Cardiac muscle cell (in vitro differentiated cells and primary cell): ENCODE data around the gene MAML3. TPM values are rescaled to one million over a fixed set of nuclear protein-coding genes. Genes with fewer than 3 reads are reported as not detected.

Source experiments
- DNase-seq, 2 donors: peaks; one replicate each; pipeline versions ENCODE4 v3.0.0 to v3.0.0-alpha.2; 2010 to 2017; ENCODE audit warnings: low read depth in 1 of 2, low spot score in 1 of 2
- H3K27ac ChIP-seq: fragments of 200-600 bp; sonication (generic); 2 replicates; pipeline ENCODE4 v1.5.1; 2016
- H3K27me3 ChIP-seq: fragments of 200-600 bp; sonication (generic); 2 replicates; pipeline ENCODE4 v1.6.0; 2016; ENCODE audit warnings: control low read depth
- H3K36me3 ChIP-seq: fragments of 200-600 bp; sonication (generic); 2 replicates; pipeline ENCODE4 v1.5.1; 2016; ENCODE audit warnings: control low read depth
- H3K4me1 ChIP-seq: fragments of 200-600 bp; sonication (generic); 2 replicates; pipeline ENCODE4 v1.8.1; 2017; ENCODE audit warnings: low read depth, mild to moderate bottlenecking, mixed run types
- H3K4me3 ChIP-seq: fragments of 200-600 bp; sonication (generic); 2 replicates; pipeline ENCODE4 v1.5.1; 2016; ENCODE audit warnings: mild to moderate bottlenecking
- H3K9me3 ChIP-seq: fragments of 200-600 bp; sonication (generic); 2 replicates; pipeline ENCODE4 v1.5.1; 2017; ENCODE audit warnings: low read depth, mild to moderate bottlenecking, control low read depth
- polyA plus RNA-seq: library from polyadenylated mRNA; unstranded; fragments of >200 nt; fragmentation: Nextera tagmentation; extraction: Ambion mirVana; gene quantifications from 2 replicates; pipeline ENCODE4 v1.2.1, GENCODE V29; 2016
- total RNA-seq: library from RNA; depleted of rRNA; stranded (reverse); fragments of >200 nt; gene quantifications from 2 replicates; pipeline ENCODE4 v1.2.3, GENCODE V29; 2016
- TF ChIP-seq, protein P1 (sequence below): IDR thresholded peaks from 2 replicates; pipeline ENCODE4 v1.5.1; 2012; ENCODE audit warnings: low read depth, mild to moderate bottlenecking, low read length

MAML3 gene
- total and polyA plus RNA-seq, 2 experiments from 2014 or later = 7.8 to 22.8 TPM

DNA sequence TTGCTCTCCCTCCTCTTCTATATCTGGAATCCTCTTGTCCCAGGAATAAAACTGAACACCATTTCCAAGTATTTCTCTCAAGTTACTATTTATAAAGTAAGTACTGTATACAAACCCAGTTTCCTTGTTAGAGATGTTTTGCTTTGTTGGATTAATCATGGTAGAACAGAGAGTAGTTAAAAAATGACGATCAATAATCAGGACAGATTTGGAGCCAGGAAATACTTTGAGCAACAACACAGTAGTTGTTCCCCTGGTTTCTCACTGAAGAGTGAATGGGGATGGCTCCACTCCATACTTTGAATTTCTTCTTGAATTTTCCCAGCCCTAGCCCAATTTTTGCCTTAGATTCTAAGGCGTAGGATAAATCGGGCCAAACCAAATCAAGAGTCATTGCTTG lies 467.0 kb downstream of the MAML3 start:
- peaks cover 42% of the 10 kb centered on the region for H3K4me1 ChIP-seq
- H3K9me3 ChIP-seq = no peaks in the 10 kb centered on the region
- no peak overlapping the region for H3K4me3 ChIP-seq
- H3K27ac ChIP-seq = peak overlapping the region; percentile 72
- no peak for DNase-seq
- TF ChIP-seq, protein P1, sequence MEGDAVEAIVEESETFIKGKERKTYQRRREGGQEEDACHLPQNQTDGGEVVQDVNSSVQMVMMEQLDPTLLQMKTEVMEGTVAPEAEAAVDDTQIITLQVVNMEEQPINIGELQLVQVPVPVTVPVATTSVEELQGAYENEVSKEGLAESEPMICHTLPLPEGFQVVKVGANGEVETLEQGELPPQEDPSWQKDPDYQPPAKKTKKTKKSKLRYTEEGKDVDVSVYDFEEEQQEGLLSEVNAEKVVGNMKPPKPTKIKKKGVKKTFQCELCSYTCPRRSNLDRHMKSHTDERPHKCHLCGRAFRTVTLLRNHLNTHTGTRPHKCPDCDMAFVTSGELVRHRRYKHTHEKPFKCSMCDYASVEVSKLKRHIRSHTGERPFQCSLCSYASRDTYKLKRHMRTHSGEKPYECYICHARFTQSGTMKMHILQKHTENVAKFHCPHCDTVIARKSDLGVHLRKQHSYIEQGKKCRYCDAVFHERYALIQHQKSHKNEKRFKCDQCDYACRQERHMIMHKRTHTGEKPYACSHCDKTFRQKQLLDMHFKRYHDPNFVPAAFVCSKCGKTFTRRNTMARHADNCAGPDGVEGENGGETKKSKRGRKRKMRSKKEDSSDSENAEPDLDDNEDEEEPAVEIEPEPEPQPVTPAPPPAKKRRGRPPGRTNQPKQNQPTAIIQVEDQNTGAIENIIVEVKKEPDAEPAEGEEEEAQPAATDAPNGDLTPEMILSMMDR = no peak
- H3K36me3 ChIP-seq = no peaks in the 10 kb centered on the region
- no peaks in the 10 kb centered on the region for H3K27me3 ChIP-seq

DNA sequence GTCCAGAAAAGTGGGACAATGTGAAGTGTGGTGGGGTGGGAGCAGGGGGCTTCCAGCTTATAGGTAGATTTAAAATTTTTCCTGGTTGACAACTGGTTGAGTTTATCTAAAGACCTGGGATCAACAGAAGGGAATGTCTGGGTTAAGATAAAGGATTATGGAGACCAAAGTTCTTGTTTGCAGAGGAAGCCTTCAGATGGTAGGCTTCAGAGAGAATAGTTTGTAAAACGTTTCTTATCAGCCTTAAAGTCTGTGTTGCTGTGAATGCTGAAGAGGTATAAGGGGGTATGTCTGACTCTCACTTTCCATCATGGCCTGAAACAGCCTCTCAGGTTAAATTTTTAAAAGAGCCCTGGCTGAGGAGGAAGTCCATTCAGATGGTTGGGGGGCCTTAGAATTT lies 467.9 kb downstream of the MAML3 start:
- Histone ChIP-seq H3K4me3 (no peak overlapping the region), H3K27me3 (no peaks in the 10 kb centered on the region)
- TF ChIP-seq, protein P1 = no peak

DNA sequence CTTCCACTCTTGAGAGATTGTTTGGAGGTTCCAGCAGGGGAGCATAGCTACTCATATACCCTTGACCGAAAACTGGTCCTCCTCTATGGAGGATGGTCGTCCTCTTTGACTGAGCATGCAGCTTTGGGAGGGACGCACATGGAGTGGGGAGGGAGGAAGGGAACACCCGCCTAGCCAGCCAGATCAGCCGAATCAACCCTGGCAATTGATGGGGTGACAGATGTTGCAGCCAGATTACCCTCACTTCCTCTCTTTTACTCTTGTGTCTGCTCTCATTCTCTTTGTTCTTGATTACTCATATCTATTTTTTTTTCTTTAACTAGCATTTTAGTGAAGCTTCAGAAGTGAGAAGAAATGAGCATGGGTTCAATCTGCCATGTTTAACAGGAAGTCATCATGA lies 468.8 kb downstream of the MAML3 start:
- TF ChIP-seq, protein P1 = no peak
- Histone ChIP-seq H3K9me3 (no peaks in the 10 kb centered on the region), H3K4me3 (no peak overlapping the region), H3K36me3 (no peaks in the 10 kb centered on the region), H3K27me3 (no peaks in the 10 kb centered on the region), H3K27ac (no peak overlapping the region), H3K4me1 (peaks cover 33% of the 10 kb centered on the region)
- no peak for DNase-seq

More for the DNA sequence above, 467.9 kb downstream of the MAML3 start:
- peaks cover 38% of the 10 kb centered on the region for H3K4me1 ChIP-seq
- DNase-seq = no peak
- peak overlapping the region; percentile 72 for H3K27ac ChIP-seq
- no peaks in the 10 kb centered on the region for H3K9me3 ChIP-seq
- no peaks in the 10 kb centered on the region for H3K36me3 ChIP-seq

DNA sequence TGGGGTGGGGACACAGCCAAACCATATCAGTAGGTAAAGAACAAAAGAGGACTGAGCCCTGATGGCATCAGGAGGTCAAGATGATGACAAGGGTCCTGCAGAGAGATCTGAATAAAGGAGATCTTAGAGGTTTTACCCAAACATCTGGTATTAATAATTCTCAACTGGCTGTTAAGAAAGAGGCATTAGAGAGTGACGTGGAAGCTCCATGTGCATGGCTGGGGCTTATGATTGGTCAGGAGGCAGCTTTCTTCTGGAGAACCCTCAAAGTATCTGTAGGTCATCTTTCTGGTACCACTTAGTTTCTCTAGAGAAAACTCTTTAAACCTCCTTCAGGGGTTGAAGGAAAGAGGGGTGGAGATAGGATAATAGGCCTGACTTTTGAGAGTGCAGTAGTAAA lies 469.6 kb downstream of the MAML3 start:
- Histone ChIP-seq H3K27me3 (no peaks in the 10 kb centered on the region), H3K4me3 (no peak overlapping the region), H3K27ac (no peak overlapping the region), H3K4me1 (peaks cover 33% of the 10 kb centered on the region), H3K36me3 (peaks cover 5% of the 10 kb centered on the region), H3K9me3 (no peaks in the 10 kb centered on the region)
- DNase-seq = no peak
- TF ChIP-seq, protein P1 = no peak

DNA sequence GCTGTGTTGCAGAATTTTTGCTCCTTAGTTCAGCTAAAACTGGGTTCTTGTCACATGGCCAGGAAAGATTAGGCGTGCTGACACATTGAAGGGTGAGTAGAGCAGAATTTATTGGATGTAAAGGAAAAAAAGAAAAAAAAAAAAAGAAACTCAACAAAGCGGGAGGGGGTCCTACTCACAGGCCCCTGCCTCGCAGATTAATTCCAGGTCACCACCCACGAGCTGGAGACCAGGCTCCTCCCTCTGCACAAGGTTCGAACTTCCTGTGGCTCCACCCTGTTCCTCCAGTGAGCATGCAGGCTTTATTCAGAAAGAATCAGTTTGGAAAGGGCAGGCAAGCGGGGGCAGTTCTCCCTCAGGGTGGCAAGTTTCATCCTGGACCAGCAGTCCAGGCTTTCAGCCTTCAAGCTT lies 471.2 kb downstream of the MAML3 start:
- H3K9me3 ChIP-seq = no peaks in the 10 kb centered on the region
- H3K4me1 ChIP-seq = peaks cover 28% of the 10 kb centered on the region
- peak in 1 of 2 donors; percentile 62 for DNase-seq
- H3K36me3 ChIP-seq = peaks cover 15% of the 10 kb centered on the region
- no peaks in the 10 kb centered on the region for H3K27me3 ChIP-seq
- H3K4me3 ChIP-seq = no peak overlapping the region
- H3K27ac ChIP-seq = peak overlapping the region; percentile 62
- TF ChIP-seq, protein P1 = no peak

DNA sequence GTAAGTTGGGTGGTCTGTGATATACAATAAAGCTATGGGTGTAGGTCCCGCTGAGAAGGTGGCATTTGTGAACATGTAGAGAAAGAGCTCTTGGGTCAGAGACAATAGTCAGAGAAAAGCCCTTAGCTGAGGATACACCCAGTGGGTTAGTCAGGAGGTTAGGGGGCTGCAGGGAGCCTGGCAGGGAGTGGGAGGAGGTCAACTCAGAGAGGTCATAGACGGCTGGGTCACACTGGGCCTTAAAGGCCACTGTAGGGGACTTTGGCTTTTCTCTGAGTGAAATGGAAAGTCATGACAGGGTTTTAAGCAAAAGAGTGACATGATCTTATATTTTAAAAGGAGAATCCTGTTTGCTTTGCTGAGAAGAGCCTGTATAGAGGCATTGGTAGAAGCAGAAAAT lies 471.7 kb downstream of the MAML3 start:
- Histone ChIP-seq H3K4me1 (peaks cover 24% of the 10 kb centered on the region), H3K9me3 (no peaks in the 10 kb centered on the region), H3K4me3 (no peak overlapping the region), H3K27ac (peak overlapping the region; percentile 62), H3K36me3 (peaks cover 15% of the 10 kb centered on the region), H3K27me3 (no peaks in the 10 kb centered on the region)
- DNase-seq = no peak
- TF ChIP-seq, protein P1 = no peak
